Activated B cell treated with CpG ODN at 0.5 μM for 24 hours (primary cell): ENCODE results near the gene CCDC102B. TPM values are rescaled to one million over a fixed set of nuclear protein-coding genes. Genes with fewer than 3 reads are reported as not detected.

Experiments
- ATAC-seq: fragments of 200-7000 bp; cut with Tn5 transposase; one replicate; pipeline ENCODE4 v1.10.0; 2021; ENCODE audit warnings: low read depth, mild to moderate bottlenecking, moderate library complexity
- CTCF ChIA-PET: fragments of 350-600 bp; sonication (Branson Sonifier 250); formaldehyde crosslinking; loops from one replicate; lab custom pipeline; 2021; ENCODE audit warnings: antibody characterized with exemption; lab: Charles Lee
- POLR2A ChIA-PET: fragments of 350-600 bp; sonication (Branson Sonifier 250); formaldehyde crosslinking; loops from one replicate; lab custom pipeline; 2021; ENCODE audit warnings: antibody characterized with exemption; lab: Charles Lee
- DNase-seq: peaks from one replicate; pipeline ENCODE4 v3.0.0; 2022
- H3K27ac Mint-ChIP-seq: one replicate; pipeline ENCODE4 v1.8.0; 2020; ENCODE audit warnings: mixed read lengths
- H3K27me3 Mint-ChIP-seq: one replicate; pipeline ENCODE4 v1.8.0; 2021; ENCODE audit warnings: mixed read lengths
- H3K36me3 Mint-ChIP-seq: one replicate; pipeline ENCODE4 v1.8.0; 2021; ENCODE audit warnings: low read depth, mixed read lengths
- H3K4me1 Mint-ChIP-seq: one replicate; pipeline ENCODE4 v1.8.0; 2021; ENCODE audit warnings: mixed read lengths
- H3K4me3 Mint-ChIP-seq: one replicate; pipeline ENCODE4 v1.8.0; 2020; ENCODE audit warnings: mild to moderate bottlenecking, mixed read lengths
- H3K9me3 Mint-ChIP-seq: one replicate; pipeline ENCODE4 v1.8.0; 2020; ENCODE audit warnings: mixed read lengths
- intact Hi-C: fragments of 100-400 bp; cut with micrococcal nuclease; formaldehyde crosslinking; loops from one replicate; pipeline ENCODE4 v1.15.1; 2024
- total RNA-seq: library from RNA; stranded (reverse); gene quantifications from 2 replicates; pipeline ENCODE4 v1.2.3, GENCODE V29; 2022
- TF ChIP-seq, protein P1 (sequence below): fragments of 200-600 bp; IDR thresholded peaks from one replicate; pipeline ENCODE4 v1.8.0; 2022; ENCODE audit warnings: antibody characterized with exemption, mild to moderate bottlenecking

CCDC102B gene
- total RNA-seq, 1 donor from 2014 or later, result 1.8 TPM

DNA sequence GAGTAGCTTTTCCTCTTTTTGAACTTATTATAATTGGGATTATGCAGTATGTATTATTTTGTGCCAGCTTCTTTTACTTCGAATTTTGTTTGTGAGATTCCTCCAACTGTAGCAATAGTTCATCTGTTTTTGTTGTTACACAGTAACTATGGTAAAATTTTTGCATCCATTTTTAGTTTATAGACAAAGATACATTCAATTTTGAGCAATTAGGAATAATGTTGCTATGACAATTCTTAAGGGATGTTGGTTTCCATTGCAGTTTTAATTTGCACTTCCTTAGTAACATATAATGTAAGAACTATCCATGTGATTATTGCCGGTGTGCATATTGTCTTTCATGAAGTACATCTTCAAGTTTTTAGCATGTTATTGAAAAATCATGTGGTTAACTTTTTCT lies 20.7 kb downstream of the CCDC102B start:
- ATAC-seq (no peak), DNase-seq (no peak)
- Mint-ChIP-seq H3K4me3 (no peak overlapping the region), H3K36me3 (no peaks in the 10 kb centered on the region), H3K4me1 (no peaks in the 10 kb centered on the region), H3K27me3 (no peaks in the 10 kb centered on the region), H3K9me3 (no peaks in the 10 kb centered on the region), H3K27ac (no peak overlapping the region)
- intact Hi-C loops, result no loop called here
- TF ChIP-seq, protein P1, sequence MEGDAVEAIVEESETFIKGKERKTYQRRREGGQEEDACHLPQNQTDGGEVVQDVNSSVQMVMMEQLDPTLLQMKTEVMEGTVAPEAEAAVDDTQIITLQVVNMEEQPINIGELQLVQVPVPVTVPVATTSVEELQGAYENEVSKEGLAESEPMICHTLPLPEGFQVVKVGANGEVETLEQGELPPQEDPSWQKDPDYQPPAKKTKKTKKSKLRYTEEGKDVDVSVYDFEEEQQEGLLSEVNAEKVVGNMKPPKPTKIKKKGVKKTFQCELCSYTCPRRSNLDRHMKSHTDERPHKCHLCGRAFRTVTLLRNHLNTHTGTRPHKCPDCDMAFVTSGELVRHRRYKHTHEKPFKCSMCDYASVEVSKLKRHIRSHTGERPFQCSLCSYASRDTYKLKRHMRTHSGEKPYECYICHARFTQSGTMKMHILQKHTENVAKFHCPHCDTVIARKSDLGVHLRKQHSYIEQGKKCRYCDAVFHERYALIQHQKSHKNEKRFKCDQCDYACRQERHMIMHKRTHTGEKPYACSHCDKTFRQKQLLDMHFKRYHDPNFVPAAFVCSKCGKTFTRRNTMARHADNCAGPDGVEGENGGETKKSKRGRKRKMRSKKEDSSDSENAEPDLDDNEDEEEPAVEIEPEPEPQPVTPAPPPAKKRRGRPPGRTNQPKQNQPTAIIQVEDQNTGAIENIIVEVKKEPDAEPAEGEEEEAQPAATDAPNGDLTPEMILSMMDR, result no peak
- ChIA-PET POLR2A (no interaction called here), CTCF (no interaction called here)

DNA sequence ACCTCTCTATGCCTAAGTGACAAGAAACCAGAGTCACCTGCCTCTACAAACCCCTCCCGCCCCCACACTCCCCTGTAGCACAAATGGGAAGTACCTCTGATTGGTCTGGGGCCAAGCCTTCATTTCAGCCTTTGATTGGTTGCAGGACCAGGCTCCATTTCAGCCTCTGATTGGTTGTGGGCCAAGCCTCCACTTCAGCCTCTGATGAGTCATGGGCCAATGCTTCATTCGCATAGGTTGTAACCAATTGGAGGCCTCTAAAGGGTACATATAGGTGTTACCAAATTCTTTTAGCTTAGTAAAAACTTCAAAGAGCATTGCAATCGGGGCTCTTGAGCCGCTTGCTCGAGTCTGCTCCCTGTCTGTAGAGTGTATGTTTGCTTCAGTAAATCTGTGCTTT lies 25.0 kb downstream of the CCDC102B start:
- ChIA-PET POLR2A (no interaction called here), CTCF (interaction anchor here (1.5 kb wide), 1 partner anchor 8 kb away, joined by 3 read pairs; no protein-coding TSS in a partner anchor)
- no peak for ATAC-seq
- H3K27me3 Mint-ChIP-seq, result no peaks in the 10 kb centered on the region
- H3K4me3 Mint-ChIP-seq, result no peak overlapping the region
- no peak for DNase-seq
- peaks cover 2% of the 10 kb centered on the region for H3K9me3 Mint-ChIP-seq
- TF ChIP-seq, protein P1, result no peak
- H3K36me3 Mint-ChIP-seq, result no peaks in the 10 kb centered on the region
- no peak overlapping the region for H3K27ac Mint-ChIP-seq
- no peaks in the 10 kb centered on the region for H3K4me1 Mint-ChIP-seq
- intact Hi-C loops, result no loop called here

DNA sequence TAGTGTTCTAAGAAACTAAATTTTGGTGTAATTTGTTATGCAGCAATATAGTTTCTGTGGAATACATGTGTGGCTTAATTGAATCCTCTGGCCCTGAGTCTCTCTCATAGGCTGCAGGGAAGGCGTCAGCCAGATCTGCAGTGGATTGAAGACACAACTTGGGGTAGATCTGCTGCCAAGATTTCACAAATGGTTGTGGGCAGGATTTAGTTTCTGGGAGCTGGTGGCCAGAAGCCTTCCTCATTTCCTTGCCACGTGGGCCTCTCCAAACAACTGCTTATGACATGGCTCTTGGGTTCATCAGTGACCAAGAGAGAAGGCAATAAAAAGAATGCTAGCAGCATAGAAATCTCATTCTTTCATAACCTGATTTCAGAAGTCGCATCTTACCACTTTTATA lies 28.2 kb downstream of the CCDC102B start:
- ChIA-PET CTCF (no interaction called here), POLR2A (no interaction called here)
- TF ChIP-seq, protein P1, result no peak
- ATAC-seq (no peak), DNase-seq (no peak)
- H3K9me3 Mint-ChIP-seq, result peaks cover 2% of the 10 kb centered on the region
- intact Hi-C loops, result no loop called here
- no peaks in the 10 kb centered on the region for H3K36me3 Mint-ChIP-seq
- H3K27me3 Mint-ChIP-seq, result no peaks in the 10 kb centered on the region
- H3K27ac Mint-ChIP-seq, result no peak overlapping the region
- H3K4me1 Mint-ChIP-seq, result no peaks in the 10 kb centered on the region
- H3K4me3 Mint-ChIP-seq, result no peak overlapping the region

DNA sequence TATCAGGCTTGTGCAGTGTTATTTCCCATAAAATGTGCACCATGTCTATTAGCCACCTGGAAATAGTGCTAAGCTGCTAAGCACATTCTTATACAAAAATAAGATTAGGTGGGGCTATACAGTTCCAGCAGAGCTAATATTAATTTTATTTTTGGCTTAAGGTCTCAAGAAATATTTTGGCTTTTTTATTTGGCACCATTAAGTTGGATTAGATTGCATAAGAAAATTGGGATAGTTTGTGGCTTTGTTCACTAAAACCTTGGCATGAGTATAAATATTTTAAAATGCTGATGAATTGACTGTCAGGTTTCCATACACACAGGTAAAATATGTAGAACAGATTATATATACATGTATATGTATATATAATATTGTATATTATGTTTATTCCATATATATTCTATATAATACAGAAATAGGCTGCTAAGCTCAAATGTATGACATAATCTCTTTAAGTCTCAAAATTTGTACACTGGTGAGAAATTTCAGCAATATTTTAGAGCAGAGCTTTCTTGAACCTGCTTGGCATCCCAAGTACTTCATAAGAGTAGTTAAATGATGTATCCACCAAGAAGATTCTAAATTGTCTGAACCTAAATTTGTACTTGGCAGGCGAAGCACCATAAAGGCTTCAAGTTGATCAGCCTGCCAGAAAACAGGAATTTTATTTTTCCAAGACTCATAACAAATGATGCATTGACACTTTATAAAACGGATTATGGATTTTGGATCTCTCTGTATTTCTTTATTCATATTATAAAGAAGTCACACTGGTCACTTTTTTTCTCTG lies 32.6 kb downstream of the CCDC102B start:
- H3K27me3 Mint-ChIP-seq, result no peaks in the 10 kb centered on the region
- no peak overlapping the region for H3K27ac Mint-ChIP-seq
- intact Hi-C loops, result no loop called here
- no peaks in the 10 kb centered on the region for H3K36me3 Mint-ChIP-seq
- ChIA-PET POLR2A (no interaction called here), CTCF (interaction anchor here (1.4 kb wide), 1 partner anchor 8 kb away, joined by 3 read pairs; no protein-coding TSS in a partner anchor)
- no peaks in the 10 kb centered on the region for H3K4me1 Mint-ChIP-seq
- no peak for ATAC-seq
- H3K4me3 Mint-ChIP-seq, result no peak overlapping the region
- no peak for DNase-seq
- TF ChIP-seq, protein P1, result no peak
- peaks cover 2% of the 10 kb centered on the region for H3K9me3 Mint-ChIP-seq

DNA sequence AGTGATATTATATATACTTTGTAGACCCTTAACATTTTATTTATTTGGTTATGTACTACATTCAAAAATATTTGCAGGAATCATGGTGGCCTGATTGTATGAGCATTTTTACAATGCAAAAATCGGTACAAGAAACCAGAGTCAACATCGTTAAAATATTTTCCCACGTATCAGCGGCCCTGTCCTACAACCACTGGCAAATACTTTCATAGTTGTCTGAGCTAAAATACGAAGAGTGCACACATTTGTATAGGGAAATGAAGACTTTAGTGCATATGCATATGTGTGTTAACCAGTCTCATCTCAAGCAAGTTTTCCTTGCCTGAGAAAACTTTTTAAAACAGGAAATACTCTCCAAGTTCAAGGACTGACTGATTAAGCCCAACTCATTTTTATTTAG lies 35.9 kb downstream of the CCDC102B start:
- no peak for ATAC-seq
- DNase-seq, result no peak
- TF ChIP-seq, protein P1, result no peak
- POLR2A ChIA-PET, result no interaction called here
- no peaks in the 10 kb centered on the region for H3K4me1 Mint-ChIP-seq
- no peaks in the 10 kb centered on the region for H3K9me3 Mint-ChIP-seq
- intact Hi-C loops, result no loop called here
- no peak overlapping the region for H3K4me3 Mint-ChIP-seq
- H3K27ac Mint-ChIP-seq, result no peak overlapping the region
- H3K36me3 Mint-ChIP-seq, result no peaks in the 10 kb centered on the region
- CTCF ChIA-PET, result no interaction called here
- H3K27me3 Mint-ChIP-seq, result no peaks in the 10 kb centered on the region
